SK-N-SH (cell line): Measurements from ENCODE around the gene WDR6.

Experiments
- GABPA ChIP-seq: IDR thresholded peaks from 2 replicates; pipeline ENCODE4 v1.4.0; 2012; ENCODE audit warnings: low read depth, mild to moderate bottlenecking
- POLR2AphosphoS5 ChIP-seq: IDR thresholded peaks from 2 replicates; pipeline ENCODE4 v1.6.1; 2012; ENCODE audit warnings: low read depth, low read length
- RAD21 ChIP-seq: IDR thresholded peaks from 2 replicates; pipeline ENCODE4 v1.6.1; 2012; ENCODE audit warnings: mild to moderate bottlenecking, low read length
- TF ChIP-seq, protein P1 (sequence below): IDR thresholded peaks from 2 replicates; pipeline ENCODE4; 2012
- TF ChIP-seq, protein P2 (sequence below): IDR thresholded peaks from 2 replicates; pipeline ENCODE4 v1.4.0; 2012; ENCODE audit warnings: low read depth
- TF ChIP-seq, protein P3 (sequence below): fragments of 200-600 bp; sonication (generic); IDR thresholded peaks from 2 replicates; pipeline ENCODE4 v1.6.1; 2017; ENCODE audit warnings: antibody characterized with exemption, mild to moderate bottlenecking, moderate library complexity

DNA sequence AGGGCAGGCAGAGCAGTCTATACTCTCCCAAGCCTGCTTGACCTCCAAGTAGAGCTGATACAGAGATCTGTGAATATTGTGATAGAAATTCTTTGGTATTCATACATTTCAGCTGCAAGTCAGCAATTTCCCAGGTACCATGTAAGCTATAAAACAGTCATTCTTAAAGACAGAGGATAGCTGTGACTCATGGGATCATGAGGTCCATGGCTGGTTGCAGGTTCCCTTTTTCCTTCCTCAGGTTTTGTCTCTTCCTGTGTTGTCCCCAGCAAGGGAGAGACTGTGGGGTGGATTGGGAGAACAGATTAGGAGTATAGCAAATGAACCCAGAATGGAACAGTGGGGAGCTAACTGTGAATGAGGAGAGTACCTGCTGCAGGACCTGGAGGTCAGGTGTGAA lies 22.5 kb upstream of the WDR6 start:
- TF ChIP-seq, protein P1, sequence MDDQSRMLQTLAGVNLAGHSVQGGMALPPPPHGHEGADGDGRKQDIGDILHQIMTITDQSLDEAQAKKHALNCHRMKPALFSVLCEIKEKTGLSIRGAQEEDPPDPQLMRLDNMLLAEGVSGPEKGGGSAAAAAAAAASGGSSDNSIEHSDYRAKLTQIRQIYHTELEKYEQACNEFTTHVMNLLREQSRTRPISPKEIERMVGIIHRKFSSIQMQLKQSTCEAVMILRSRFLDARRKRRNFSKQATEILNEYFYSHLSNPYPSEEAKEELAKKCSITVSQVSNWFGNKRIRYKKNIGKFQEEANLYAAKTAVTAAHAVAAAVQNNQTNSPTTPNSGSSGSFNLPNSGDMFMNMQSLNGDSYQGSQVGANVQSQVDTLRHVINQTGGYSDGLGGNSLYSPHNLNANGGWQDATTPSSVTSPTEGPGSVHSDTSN = no peak
- TF ChIP-seq, protein P2, sequence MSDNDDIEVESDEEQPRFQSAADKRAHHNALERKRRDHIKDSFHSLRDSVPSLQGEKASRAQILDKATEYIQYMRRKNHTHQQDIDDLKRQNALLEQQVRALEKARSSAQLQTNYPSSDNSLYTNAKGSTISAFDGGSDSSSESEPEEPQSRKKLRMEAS = no peak
- TF ChIP-seq, protein P3, sequence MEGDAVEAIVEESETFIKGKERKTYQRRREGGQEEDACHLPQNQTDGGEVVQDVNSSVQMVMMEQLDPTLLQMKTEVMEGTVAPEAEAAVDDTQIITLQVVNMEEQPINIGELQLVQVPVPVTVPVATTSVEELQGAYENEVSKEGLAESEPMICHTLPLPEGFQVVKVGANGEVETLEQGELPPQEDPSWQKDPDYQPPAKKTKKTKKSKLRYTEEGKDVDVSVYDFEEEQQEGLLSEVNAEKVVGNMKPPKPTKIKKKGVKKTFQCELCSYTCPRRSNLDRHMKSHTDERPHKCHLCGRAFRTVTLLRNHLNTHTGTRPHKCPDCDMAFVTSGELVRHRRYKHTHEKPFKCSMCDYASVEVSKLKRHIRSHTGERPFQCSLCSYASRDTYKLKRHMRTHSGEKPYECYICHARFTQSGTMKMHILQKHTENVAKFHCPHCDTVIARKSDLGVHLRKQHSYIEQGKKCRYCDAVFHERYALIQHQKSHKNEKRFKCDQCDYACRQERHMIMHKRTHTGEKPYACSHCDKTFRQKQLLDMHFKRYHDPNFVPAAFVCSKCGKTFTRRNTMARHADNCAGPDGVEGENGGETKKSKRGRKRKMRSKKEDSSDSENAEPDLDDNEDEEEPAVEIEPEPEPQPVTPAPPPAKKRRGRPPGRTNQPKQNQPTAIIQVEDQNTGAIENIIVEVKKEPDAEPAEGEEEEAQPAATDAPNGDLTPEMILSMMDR = no peak
- TF ChIP-seq POLR2AphosphoS5 (no peak), GABPA (no peak), RAD21 (no peak)
